Measurements from ENCODE around the gene PTPN9. TPM values are rescaled to one million over a fixed set of nuclear protein-coding genes. Genes with fewer than 3 reads are reported as not detected.
"Not testable (repeated sequence)": the region's sequence is repeated elsewhere in the genome, so short reads cannot be mapped to it uniquely, and the experiment has no call there.

The PTPN9 gene
- total RNA-seq, 5 donors from 2014 or later (not counting 1 experiment from before 2014, with no cell fraction given): 12.7 to 19.6 (median 16.3) TPM

- not testable (repeated sequence) for H3K36me3 Mint-ChIP-seq, H3K27me3 Mint-ChIP-seq
- no CpG with 5 or more reads among the region's 6 CpGs for WGBS (ENCODE audit: insufficient coverage)
Observed at GRCh38 chr15:75559360-75559759, 19.8 kb downstream of the PTPN9 start.

DNA sequence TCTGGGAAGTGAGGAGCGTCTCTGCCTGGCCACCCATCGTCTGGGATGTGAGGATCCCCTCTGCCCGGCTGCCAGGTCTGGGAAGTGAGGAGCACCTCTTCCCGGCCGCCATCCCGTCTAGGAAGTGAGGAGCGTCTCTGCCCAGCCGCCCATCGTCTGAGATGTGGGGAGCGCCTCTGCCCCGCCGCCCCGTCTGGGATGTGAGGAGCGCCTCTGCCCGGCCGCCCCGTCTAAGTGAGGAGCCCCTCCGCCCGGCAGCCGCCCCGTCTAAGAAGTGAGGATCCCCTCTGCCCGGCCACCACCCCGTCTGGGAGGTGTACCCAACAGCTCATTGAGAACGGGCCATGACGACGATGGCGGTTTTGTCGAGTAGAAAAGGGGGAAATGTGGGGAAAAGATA lies 20.2 kb downstream of the PTPN9 start:
- H3K4me3 Mint-ChIP-seq; H3K4me3 ChIP-seq (ENCODE audit: control insufficient read depth in 1 of 2, extremely low read depth in 1 of 2, low read length in 1 of 2); H3K27me3 Mint-ChIP-seq; H3K4me1 ChIP-seq (ENCODE audit: control insufficient read depth in 1 of 2, extremely low read depth in 1 of 2, insufficient read depth in 2 of 2, low read length in 2 of 2); H3K9me3 ChIP-seq; H3K36me3 ChIP-seq (ENCODE audit: control insufficient read depth in 2 of 2, extremely low read depth in 1 of 2, insufficient read depth in 1 of 2, low read length in 1 of 2); H3K9me3 Mint-ChIP-seq; H3K27me3 ChIP-seq (replicated peaks in 1 of 2; ENCODE audit: control insufficient read depth in 2 of 2, extremely low read depth in 1 of 2, insufficient read depth in 2 of 2, low read length in 1 of 2); H3K36me3 Mint-ChIP-seq; H3K27ac ChIP-seq (ENCODE audit: low read length); DNase-seq; ATAC-seq (replicated peaks in 1 of 4); POLR2A ChIA-PET; CTCF ChIA-PET; H3K27ac Mint-ChIP-seq: not testable (repeated sequence)
- WGBS (ENCODE audit: insufficient coverage): 98% methylated on average over 10 of the region's 28 CpGs
- peaks cover 0 to 10% (median 4%) of the 10 kb centered on the region in 3 donors for H3K4me1 Mint-ChIP-seq

More at GRCh38 chr15:75559360-75559759, 19.8 kb downstream of the PTPN9 start:
- peaks cover 0 to 10% (median 4%) of the 10 kb centered on the region in 3 donors for H3K4me1 Mint-ChIP-seq
- H3K36me3 ChIP-seq (ENCODE audit: control insufficient read depth in 2 of 2, extremely low read depth in 1 of 2, insufficient read depth in 1 of 2, low read length in 1 of 2); H3K4me3 ChIP-seq (ENCODE audit: control insufficient read depth in 1 of 2, extremely low read depth in 1 of 2, low read length in 1 of 2); H3K4me1 ChIP-seq (ENCODE audit: control insufficient read depth in 1 of 2, extremely low read depth in 1 of 2, insufficient read depth in 2 of 2, low read length in 2 of 2); H3K27ac ChIP-seq (ENCODE audit: low read length); POLR2A ChIA-PET; DNase-seq; H3K27ac Mint-ChIP-seq; ATAC-seq (replicated peaks in 1 of 4); H3K4me3 Mint-ChIP-seq; H3K27me3 ChIP-seq (replicated peaks in 1 of 2; ENCODE audit: control insufficient read depth in 2 of 2, extremely low read depth in 1 of 2, insufficient read depth in 2 of 2, low read length in 1 of 2); H3K9me3 Mint-ChIP-seq; H3K9me3 ChIP-seq: not testable (repeated sequence)
- CTCF ChIA-PET: interaction anchor here in 1 of 2 donors (0.7 kb wide), 1 partner anchor 33 kb away, joined by 3 read pairs; no protein-coding TSS in a partner anchor

DNA sequence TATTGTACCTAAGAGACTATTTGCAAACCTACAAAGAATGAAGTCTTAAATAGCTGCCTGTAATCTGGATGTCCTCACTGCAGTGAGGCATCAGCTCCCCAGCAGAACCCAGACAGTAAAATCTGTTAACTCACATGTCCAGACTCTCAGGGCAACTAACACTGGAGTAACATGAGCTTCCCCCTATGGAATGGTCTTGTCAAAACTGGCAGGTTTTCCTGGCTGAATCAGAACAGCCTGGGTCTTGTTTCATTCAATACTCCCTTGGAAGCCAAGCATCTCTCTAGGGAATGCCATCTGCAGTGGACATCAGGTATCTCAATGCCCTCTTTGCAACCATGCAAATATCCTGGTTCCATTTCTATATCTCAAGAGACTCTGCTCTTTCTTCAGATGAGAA lies 24.4 kb downstream of the PTPN9 start:
- Histone ChIP-seq H3K27ac (ENCODE audit: low read length) (no peak overlapping the region), H3K4me3 (ENCODE audit: control insufficient read depth in 1 of 2, extremely low read depth in 1 of 2, low read length in 1 of 2) (no peak overlapping the region), H3K9me3 (no peaks in the 10 kb centered on the region), H3K4me1 (ENCODE audit: control insufficient read depth in 1 of 2, extremely low read depth in 1 of 2, insufficient read depth in 2 of 2, low read length in 2 of 2) (no peaks in the 10 kb centered on the region), H3K27me3 (replicated peaks in 1 of 2; ENCODE audit: control insufficient read depth in 2 of 2, extremely low read depth in 1 of 2, insufficient read depth in 2 of 2, low read length in 1 of 2) (no peaks in the 10 kb centered on the region), H3K36me3 (ENCODE audit: control insufficient read depth in 2 of 2, extremely low read depth in 1 of 2, insufficient read depth in 1 of 2, low read length in 1 of 2) (no peaks in the 10 kb centered on the region)
- no peak for ATAC-seq (replicated peaks in 1 of 4)
- peaks cover 5% of the 10 kb centered on the region for H3K36me3 Mint-ChIP-seq
- peaks cover 5 to 13% (median 9%) of the 10 kb centered on the region in 3 donors for H3K4me1 Mint-ChIP-seq
- no peak for DNase-seq
- H3K9me3 Mint-ChIP-seq: no peaks in the 10 kb centered on the region
- no peak overlapping the region for H3K4me3 Mint-ChIP-seq
- no peak overlapping the region for H3K27ac Mint-ChIP-seq
- POLR2A ChIA-PET: interaction anchor here (0.5 to 0.7 kb wide), 4 partner anchors 16 to 38 kb away, joined by 3 to 12 read pairs (median 4); no protein-coding TSS in a partner anchor
- H3K27me3 Mint-ChIP-seq: no peaks in the 10 kb centered on the region
- CTCF ChIA-PET: no interaction called here

- no peaks in the 10 kb centered on the region for H3K36me3 ChIP-seq (ENCODE audit: control insufficient read depth in 2 of 2, extremely low read depth in 1 of 2, insufficient read depth in 1 of 2, low read length in 1 of 2)
- no peaks in the 10 kb centered on the region for H3K27me3 ChIP-seq (replicated peaks in 1 of 2; ENCODE audit: control insufficient read depth in 2 of 2, extremely low read depth in 1 of 2, insufficient read depth in 2 of 2, low read length in 1 of 2)
- Mint-ChIP-seq H3K27me3 (no peaks in the 10 kb centered on the region), H3K4me3 (no peak overlapping the region), H3K9me3 (no peaks in the 10 kb centered on the region), H3K36me3 (peaks cover 2% of the 10 kb centered on the region), H3K4me1 (peaks cover 5 to 13% (median 12%) of the 10 kb centered on the region in 3 donors), H3K27ac (no peak overlapping the region)
- ATAC-seq (replicated peaks in 1 of 4) (no peak), DNase-seq (no peak)
- no peaks in the 10 kb centered on the region for H3K9me3 ChIP-seq
- CTCF ChIA-PET: no interaction called here
- H3K4me3 ChIP-seq (ENCODE audit: control insufficient read depth in 1 of 2, extremely low read depth in 1 of 2, low read length in 1 of 2): no peak overlapping the region
- POLR2A ChIA-PET: interaction anchor here in 1 of 2 donors (0.6 kb wide), 1 partner anchor 728 kb away, joined by 14 read pairs; no protein-coding TSS in a partner anchor
- H3K4me1 ChIP-seq (ENCODE audit: control insufficient read depth in 1 of 2, extremely low read depth in 1 of 2, insufficient read depth in 2 of 2, low read length in 2 of 2): no peaks in the 10 kb centered on the region
- no peak overlapping the region for H3K27ac ChIP-seq (ENCODE audit: low read length)
Observed at GRCh38 chr15:75553659-75554058, 25.5 kb downstream of the PTPN9 start.

DNA sequence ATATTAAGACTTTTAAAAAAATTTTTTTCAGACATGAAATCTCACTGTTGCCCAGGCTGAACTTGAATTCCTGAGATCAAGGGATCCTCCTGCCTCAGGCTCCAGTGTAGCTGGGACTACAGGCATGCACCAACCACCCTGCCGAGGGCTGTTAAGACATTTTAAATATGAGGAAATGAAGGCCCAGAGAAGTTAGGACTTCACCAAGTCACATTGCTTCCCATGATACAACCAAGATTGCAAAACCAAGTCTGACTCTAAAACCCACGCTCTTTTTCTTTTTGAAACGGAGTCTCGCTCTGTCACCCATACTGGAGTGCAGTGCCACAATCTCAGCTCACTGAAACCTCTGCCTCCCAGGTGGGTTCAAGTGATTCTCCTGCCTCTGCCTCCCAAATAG lies 28.0 kb downstream of the PTPN9 start:
- DNase-seq (no peak), ATAC-seq (replicated peaks in 1 of 4) (no peak)
- CTCF ChIA-PET: no interaction called here
- no peak overlapping the region for H3K27ac ChIP-seq (ENCODE audit: low read length)
- no peaks in the 10 kb centered on the region for H3K9me3 ChIP-seq
- H3K9me3 Mint-ChIP-seq: no peaks in the 10 kb centered on the region
- H3K27me3 Mint-ChIP-seq: no peaks in the 10 kb centered on the region
- H3K36me3 ChIP-seq (ENCODE audit: control insufficient read depth in 2 of 2, extremely low read depth in 1 of 2, insufficient read depth in 1 of 2, low read length in 1 of 2): no peaks in the 10 kb centered on the region
- peaks cover 9 to 18% (median 13%) of the 10 kb centered on the region in 3 donors for H3K4me1 Mint-ChIP-seq
- H3K4me3 ChIP-seq (ENCODE audit: control insufficient read depth in 1 of 2, extremely low read depth in 1 of 2, low read length in 1 of 2): no peak overlapping the region
- H3K4me1 ChIP-seq (ENCODE audit: control insufficient read depth in 1 of 2, extremely low read depth in 1 of 2, insufficient read depth in 2 of 2, low read length in 2 of 2): no peaks in the 10 kb centered on the region
- H3K36me3 Mint-ChIP-seq: no peaks in the 10 kb centered on the region
- H3K4me3 Mint-ChIP-seq: no peak overlapping the region
- 100% methylated on average over 4 of the region's 4 CpGs for WGBS (ENCODE audit: insufficient coverage)
- POLR2A ChIA-PET: no interaction called here
- no peaks in the 10 kb centered on the region for H3K27me3 ChIP-seq (replicated peaks in 1 of 2; ENCODE audit: control insufficient read depth in 2 of 2, extremely low read depth in 1 of 2, insufficient read depth in 2 of 2, low read length in 1 of 2)
- H3K27ac Mint-ChIP-seq: no peak overlapping the region

GRCh38 chr15:75545064-75545463 lies 34.1 kb downstream of the PTPN9 start:
- CTCF ChIA-PET: interaction anchor here in 1 of 2 donors (0.6 kb wide), 1 partner anchor 20 kb away, joined by 3 read pairs; no protein-coding TSS in a partner anchor
- POLR2A ChIA-PET: interaction anchor here in 1 of 2 donors (0.7 kb wide), 1 partner anchor 257 kb away, joined by 3 read pairs; no protein-coding TSS in a partner anchor
- ATAC-seq (replicated peaks in 1 of 4) (no peak), DNase-seq (no peak)
- H3K9me3 ChIP-seq: no peaks in the 10 kb centered on the region
- no CpG with 5 or more reads among the region's 1 CpG for WGBS (ENCODE audit: insufficient coverage)
- H3K27ac ChIP-seq (ENCODE audit: low read length): no peak overlapping the region
- Mint-ChIP-seq H3K9me3 (no peaks in the 10 kb centered on the region), H3K27me3 (no peaks in the 10 kb centered on the region), H3K4me3 (no peak overlapping the region), H3K27ac (peak overlapping the region in 1 of 2 donors; percentile 3), H3K4me1 (peaks cover 17 to 39% (median 26%) of the 10 kb centered on the region in 3 donors), H3K36me3 (peaks cover 5% of the 10 kb centered on the region)
- no peaks in the 10 kb centered on the region for H3K4me1 ChIP-seq (ENCODE audit: control insufficient read depth in 1 of 2, extremely low read depth in 1 of 2, insufficient read depth in 2 of 2, low read length in 2 of 2)
- no peak overlapping the region for H3K4me3 ChIP-seq (ENCODE audit: control insufficient read depth in 1 of 2, extremely low read depth in 1 of 2, low read length in 1 of 2)
- H3K27me3 ChIP-seq (replicated peaks in 1 of 2; ENCODE audit: control insufficient read depth in 2 of 2, extremely low read depth in 1 of 2, insufficient read depth in 2 of 2, low read length in 1 of 2): no peaks in the 10 kb centered on the region
- no peaks in the 10 kb centered on the region for H3K36me3 ChIP-seq (ENCODE audit: control insufficient read depth in 2 of 2, extremely low read depth in 1 of 2, insufficient read depth in 1 of 2, low read length in 1 of 2)
